Ovary (tissue), 9 donors: ENCODE measurements around the gene ENTHD1. TPM values are rescaled to one million over a fixed set of nuclear protein-coding genes. Genes with fewer than 3 reads are reported as not detected.

ENCODE experiments used
- DNase-seq, 5 donors: peaks; one replicate each; pipeline ENCODE4 v3.0.0-alpha.2; 2019 to 2020
- H3K27ac ChIP-seq, 2 donors: fragments of 200-600 bp; one replicate each; pipeline versions ENCODE4 v1.5.1 to v1.8.0; 2019 to 2022
- H3K27me3 ChIP-seq: fragments of 200-600 bp; one replicate; pipeline ENCODE4 v1.8.0; 2022
- H3K36me3 ChIP-seq: fragments of 200-600 bp; sonication (generic); one replicate; pipeline ENCODE4 v1.5.1; 2019
- H3K4me1 ChIP-seq: one replicate; pipeline ENCODE4 v1.8.1; 2013; ENCODE audit warnings: mild to moderate bottlenecking, moderate library complexity; ENCODE audit not compliant: insufficient read depth
- H3K4me3 ChIP-seq: fragments of 200-600 bp; sonication (generic); one replicate; pipeline ENCODE4 v1.5.1; 2017
- H3K9me3 ChIP-seq, 2 donors: fragments of 200-600 bp in 1 of 2; sonication (generic) in 1 of 2; one replicate each; pipeline versions ENCODE4 v1.5.1 to v1.8.1; 2013 to 2019; ENCODE audit warnings: mild to moderate bottlenecking in 1 of 2, moderate library complexity in 1 of 2
- CTCF ChIP-seq, 3 donors: fragments of 450-650 bp in 2 of 3; fragments of 200-600 bp in 1 of 3; IDR thresholded peaks; one replicate each; pipeline versions ENCODE4 v1.5.1 to v1.8.0; 2016 to 2022; ENCODE audit warnings: antibody characterized with exemption in 3 of 3, mild to moderate bottlenecking in 1 of 3
- EP300 ChIP-seq: sonication (generic); formaldehyde crosslinking; IDR thresholded peaks from one replicate; pipeline ENCODE4 v1.6.1; 2017; ENCODE audit warnings: antibody characterized with exemption
- POLR2A ChIP-seq: fragments of 450-650 bp; IDR thresholded peaks from one replicate; pipeline ENCODE4 v1.6.1; 2017; ENCODE audit warnings: antibody characterized with exemption, mild to moderate bottlenecking, moderate library complexity
- WGBS, 3 donors: extraction: QIAGEN DNeasy Blood & Tissue Kit in 1 of 3; methylation state at CpG; one replicate each; pipeline versions ENCODE4 v1.1.5 to v1.1.7; 2013 to 2017; 5-methylcytosine and 5-hydroxymethylcytosine counted together
- intact Hi-C, 4 donors: fragments of 100-400 bp; cut with DNase I; formaldehyde crosslinking; loops; one replicate each; pipeline versions ENCODE4 v1.11.0 to v1.15.1; 2022 to 2023
- polyA plus RNA-seq, 2 donors: library from polyadenylated mRNA; stranded (reverse); fragments of 200-250 nt in 1 of 2; fragments of 350-450 nt in 1 of 2; fragmentation: Illumina TruSeq in 1 of 2; extraction: RNeasy Lipid Tissue Mini Kit (QIAGEN cat#74804) in 1 of 2; gene quantifications; one replicate each; pipeline ENCODE4 v1.2.3, GENCODE V29; 2013 to 2014
- total RNA-seq, 7 donors: library from RNA; depleted of rRNA in 2 of 7; stranded (reverse); fragments of >200 nt in 2 of 7; fragmentation: NEBNext Ultra II Directional in 3 of 7; extraction: Animal tissue kit (Norgen Biotek cat#: 25700) in 3 of 7; gene quantifications; one replicate each; pipeline versions ENCODE4 v1.1.0 to v1.2.4, GENCODE V29; 2016 to 2023
- donor health status: DM: no; HTN: no; CAD: no; lungs with moderate emphysema.
- donor health status: DM: no; HTN: no; CAD: no.
- donor health status: Bipolar disorder and iron deficiency.
- donor health status: DM: yes; HTN: yes; CAD: no.
- donor health status: DM: no; HTN: no; CAD: no.
- donor health status: DM: yes; HTN: yes; CAD: no.

Gene ENTHD1
- total and polyA plus RNA-seq, 9 donors, result 0.23 TPM; not detected in 8

GRCh38 chr22:39825661-39826102, 67.9 kb downstream of the ENTHD1 start:
- WGBS, 3 donors, result 87 to 94% (median 88%) methylated on average over 3 of the region's 3 CpGs
- DNase-seq, result no peak
- Histone ChIP-seq H3K4me3 (no peak overlapping the region), H3K9me3 (no peaks in the 10 kb centered on the region), H3K27ac (no peak overlapping the region), H3K4me1 (no peaks in the 10 kb centered on the region), H3K36me3 (no peaks in the 10 kb centered on the region), H3K27me3 (no peaks in the 10 kb centered on the region)
- no peak for TF ChIP-seq EP300
- no peak for TF ChIP-seq POLR2A
- TF ChIP-seq CTCF (IDR thresholded peaks at IDR 0.05), result no peak
- intact Hi-C loops, result no loop called here

- no peak for TF ChIP-seq EP300
- TF ChIP-seq POLR2A, result no peak
- TF ChIP-seq CTCF (IDR thresholded peaks at IDR 0.05), result no peak
- H3K27ac ChIP-seq, result no peak overlapping the region
- DNase-seq, result no peak
- H3K4me3 ChIP-seq, result no peak overlapping the region
- H3K4me1 ChIP-seq, result no peaks in the 10 kb centered on the region
- no peaks in the 10 kb centered on the region for H3K9me3 ChIP-seq
- no peaks in the 10 kb centered on the region for H3K27me3 ChIP-seq
- H3K36me3 ChIP-seq, result no peaks in the 10 kb centered on the region
- WGBS, 3 donors, result 59 to 75% (median 68%) methylated on average over 3 of the region's 3 CpGs
- intact Hi-C loops, result no loop called here
Measured at GRCh38 chr22:39821008-39821407, 72.6 kb downstream of the ENTHD1 start.

- no peaks in the 10 kb centered on the region for H3K36me3 ChIP-seq
- no peaks in the 10 kb centered on the region for H3K4me1 ChIP-seq
- 29 to 42% (median 39%) methylated on average over 4 of the region's 4 CpGs for WGBS, 3 donors
- no peak for TF ChIP-seq CTCF (IDR thresholded peaks at IDR 0.05)
- TF ChIP-seq POLR2A, result no peak
- no peak for TF ChIP-seq EP300
- no peak overlapping the region for H3K4me3 ChIP-seq
- no peaks in the 10 kb centered on the region for H3K27me3 ChIP-seq
- intact Hi-C loops, result no loop called here
- H3K9me3 ChIP-seq, result no peaks in the 10 kb centered on the region
- no peak overlapping the region for H3K27ac ChIP-seq
- no peak for DNase-seq
Measured at GRCh38 chr22:39820256-39820655, 73.3 kb downstream of the ENTHD1 start.

- intact Hi-C loops, result no loop called here
- Histone ChIP-seq H3K9me3 (no peaks in the 10 kb centered on the region), H3K27ac (no peak overlapping the region), H3K27me3 (no peaks in the 10 kb centered on the region), H3K36me3 (no peaks in the 10 kb centered on the region), H3K4me1 (no peaks in the 10 kb centered on the region), H3K4me3 (no peak overlapping the region)
- DNase-seq, result no peak
- TF ChIP-seq POLR2A, result no peak
- TF ChIP-seq CTCF (IDR thresholded peaks at IDR 0.05), result no peak
- no peak for TF ChIP-seq EP300
- 74 to 84% (median 79%) methylated on average over 2 of the region's 2 CpGs for WGBS, 3 donors
Measured at GRCh38 chr22:39819429-39819828, 74.1 kb downstream of the ENTHD1 start.

GRCh38 chr22:39818094-39818493, 75.5 kb downstream of the ENTHD1 start:
- TF ChIP-seq EP300 (no peak), POLR2A (no peak), CTCF (IDR thresholded peaks at IDR 0.05) (no peak)
- Histone ChIP-seq H3K4me3 (no peak overlapping the region), H3K4me1 (no peaks in the 10 kb centered on the region), H3K36me3 (no peaks in the 10 kb centered on the region), H3K27me3 (no peaks in the 10 kb centered on the region), H3K27ac (no peak overlapping the region), H3K9me3 (no peaks in the 10 kb centered on the region)
- WGBS, 3 donors, result 43 to 53% (median 48%) methylated on average over 5 of the region's 5 CpGs
- intact Hi-C loops, result no loop called here
- no peak for DNase-seq
